ENCODE results near the gene LHX3.

Gene LHX3

DNA sequence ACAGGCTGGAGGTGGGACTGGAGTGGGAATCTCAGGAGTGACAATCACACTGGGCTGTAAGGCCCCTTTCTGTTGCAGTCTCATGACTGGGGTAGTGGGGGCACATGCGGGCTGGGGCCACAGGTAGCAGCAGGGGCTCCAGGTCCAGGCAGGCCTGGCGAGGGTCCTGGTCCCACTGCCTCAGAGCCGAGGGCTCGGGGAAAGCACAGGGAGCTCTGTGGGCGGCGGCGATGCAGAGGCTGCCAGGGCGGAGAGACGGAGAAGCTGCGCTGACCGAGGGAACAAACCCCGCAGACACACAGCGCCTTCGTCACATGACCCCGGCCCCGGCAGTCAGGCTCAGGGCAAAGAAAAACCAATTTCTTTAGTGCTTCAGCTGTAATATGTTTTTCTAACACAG is 5.3 kb upstream of the LHX3 start:
- Histone ChIP-seq H2BK5ac (ENCODE audit: low read length) (peak overlapping the region; percentile 56), H2AFZ (ENCODE audit: low read length) (no peak overlapping the region), H2BK15ac (ENCODE audit: low read length) (no peak overlapping the region), H3K27me3 (ENCODE audit: control insufficient read depth in 3 of 3, insufficient read depth in 3 of 3, low read depth in 1 of 3, low read length in 3 of 3) (peaks cover 0 to 7% (median 6%) of the 10 kb centered on the region in 3 experiments), H3K23ac (ENCODE audit: low read depth, low read length, poor library complexity) (no peak overlapping the region), H3K18ac (ENCODE audit: low read length) (no peak overlapping the region), H4K91ac (ENCODE audit: low read depth, low read length, poor library complexity) (no peak overlapping the region), H2BK120ac (ENCODE audit: low read depth, low read length) (no peak overlapping the region), H3K4me1 (ENCODE audit: control insufficient read depth in 2 of 2, insufficient read depth in 1 of 2, low read depth in 1 of 2, low read length in 2 of 2) (peaks cover 0 to under 1% of the 10 kb centered on the region in 2 donors), H3K36me3 (replicated peaks in 1 of 2; ENCODE audit: control insufficient read depth in 2 of 2, insufficient read depth in 2 of 2, low read length in 2 of 2) (peaks cover 32 to 76% of the 10 kb centered on the region in 2 donors), H3K4ac (ENCODE audit: low read length) (no peak overlapping the region), H3K14ac (ENCODE audit: low read length) (no peak overlapping the region), H3K79me1 (ENCODE audit: low read depth, low read length) (peaks cover 2% of the 10 kb centered on the region), H4K8ac (ENCODE audit: low read depth, low read length) (no peak overlapping the region), H3K4me3 (ENCODE audit: low read length in 2 of 2) (no peak overlapping the region), H3K4me2 (ENCODE audit: insufficient read depth, low read length, poor library complexity, severe bottlenecking) (no peak overlapping the region), H3K27ac (replicated peaks; ENCODE audit: low read length) (no peak overlapping the region), H3K9me3 (replicated peaks in 1 of 2; ENCODE audit: control insufficient read depth in 2 of 2, insufficient read depth in 1 of 2, low read depth in 1 of 2, low read length in 2 of 2) (peaks cover 0 to 3% of the 10 kb centered on the region in 2 donors), H3K9ac (ENCODE audit: low read depth, low read length, poor library complexity) (no peak overlapping the region), H2BK12ac (ENCODE audit: low read length) (no peak overlapping the region), H2AK5ac (ENCODE audit: low read depth, low read length) (no peak overlapping the region)
- DNase-seq (ENCODE audit: low spot score), result no peak
- no CpG with 5 or more reads among the region's 16 CpGs for WGBS, 2 donors (ENCODE audit: extremely low coverage in 2 of 2, insufficient read length in 2 of 2, insufficient replicate concordance in 1 of 2)

DNA sequence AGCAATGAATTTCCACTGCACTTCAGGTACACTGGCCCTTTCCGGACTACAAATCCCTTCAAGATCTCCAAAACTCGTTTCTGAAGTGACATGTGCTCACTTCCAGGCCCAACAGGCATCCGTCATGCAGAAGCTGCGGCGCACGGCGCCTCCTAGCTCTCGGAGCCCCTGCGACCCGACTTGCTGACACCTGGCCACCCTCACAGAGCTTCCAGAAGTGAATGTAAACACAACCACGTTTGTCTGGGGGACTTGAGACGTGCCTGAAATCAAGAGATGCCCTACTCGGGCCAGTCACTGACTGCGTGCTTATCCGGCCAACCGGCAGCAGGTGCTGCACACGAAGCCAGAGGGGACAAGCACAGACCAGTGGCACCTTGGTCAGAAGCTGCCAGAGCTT is 4.9 kb upstream of the LHX3 start:
- H3K23ac ChIP-seq (ENCODE audit: low read depth, low read length, poor library complexity), result no peak overlapping the region
- WGBS, 2 donors (ENCODE audit: extremely low coverage in 2 of 2, insufficient read length in 2 of 2, insufficient replicate concordance in 1 of 2), result no CpG with 5 or more reads among the region's 17 CpGs
- no peak overlapping the region for H2BK15ac ChIP-seq (ENCODE audit: low read length)

DNA sequence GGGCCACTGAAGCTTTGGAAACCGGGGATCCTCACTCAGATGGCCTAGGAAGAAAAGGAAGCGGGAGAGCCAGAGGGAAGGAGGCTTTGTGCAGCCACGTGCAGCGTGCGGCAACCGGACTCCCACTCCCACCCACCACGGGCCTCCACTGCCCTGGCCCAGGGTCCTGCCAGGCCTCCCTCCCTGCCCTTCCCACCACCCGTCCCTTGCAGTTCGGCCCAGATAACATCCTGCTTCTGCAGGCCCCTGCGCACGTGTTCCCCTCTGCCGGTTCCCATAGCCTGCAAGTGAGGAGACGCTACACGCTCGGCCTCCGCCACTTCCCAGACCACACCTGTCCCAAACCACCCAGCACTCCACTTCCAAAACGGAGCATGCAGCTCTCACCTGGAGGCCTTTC is 4.3 kb upstream of the LHX3 start:
- no CpG with 5 or more reads among the region's 17 CpGs for WGBS, 2 donors (ENCODE audit: extremely low coverage in 2 of 2, insufficient read length in 2 of 2, insufficient replicate concordance in 1 of 2)

More for the DNA sequence above, 4.9 kb upstream of the LHX3 start:
- Histone ChIP-seq H3K4me2 (ENCODE audit: insufficient read depth, low read length, poor library complexity, severe bottlenecking) (no peak overlapping the region), H3K4ac (ENCODE audit: low read length) (no peak overlapping the region), H3K4me1 (ENCODE audit: control insufficient read depth in 2 of 2, insufficient read depth in 1 of 2, low read depth in 1 of 2, low read length in 2 of 2) (peaks cover 0 to 2% of the 10 kb centered on the region in 2 donors), H3K27me3 (ENCODE audit: control insufficient read depth in 3 of 3, insufficient read depth in 3 of 3, low read depth in 1 of 3, low read length in 3 of 3) (peaks cover 1 to 10% (median 10%) of the 10 kb centered on the region in 3 experiments), H3K79me1 (ENCODE audit: low read depth, low read length) (peaks cover 2% of the 10 kb centered on the region), H4K91ac (ENCODE audit: low read depth, low read length, poor library complexity) (no peak overlapping the region), H3K27ac (replicated peaks; ENCODE audit: low read length) (no peak overlapping the region), H3K36me3 (replicated peaks in 1 of 2; ENCODE audit: control insufficient read depth in 2 of 2, insufficient read depth in 2 of 2, low read length in 2 of 2) (peaks cover 29 to 71% of the 10 kb centered on the region in 2 donors), H3K9ac (ENCODE audit: low read depth, low read length, poor library complexity) (no peak overlapping the region), H2AK5ac (ENCODE audit: low read depth, low read length) (no peak overlapping the region), H4K8ac (ENCODE audit: low read depth, low read length) (no peak overlapping the region), H2AFZ (ENCODE audit: low read length) (no peak overlapping the region), H2BK12ac (ENCODE audit: low read length) (no peak overlapping the region), H3K14ac (ENCODE audit: low read length) (no peak overlapping the region), H3K9me3 (replicated peaks in 1 of 2; ENCODE audit: control insufficient read depth in 2 of 2, insufficient read depth in 1 of 2, low read depth in 1 of 2, low read length in 2 of 2) (peaks cover 0 to 3% of the 10 kb centered on the region in 2 donors), H3K4me3 (ENCODE audit: low read length in 2 of 2) (peak overlapping the region in 1 of 2 donors; percentile 16), H2BK120ac (ENCODE audit: low read depth, low read length) (no peak overlapping the region), H3K18ac (ENCODE audit: low read length) (no peak overlapping the region), H2BK5ac (ENCODE audit: low read length) (peak overlapping the region; percentile 56)
- DNase-seq (ENCODE audit: low spot score), result no peak

DNA sequence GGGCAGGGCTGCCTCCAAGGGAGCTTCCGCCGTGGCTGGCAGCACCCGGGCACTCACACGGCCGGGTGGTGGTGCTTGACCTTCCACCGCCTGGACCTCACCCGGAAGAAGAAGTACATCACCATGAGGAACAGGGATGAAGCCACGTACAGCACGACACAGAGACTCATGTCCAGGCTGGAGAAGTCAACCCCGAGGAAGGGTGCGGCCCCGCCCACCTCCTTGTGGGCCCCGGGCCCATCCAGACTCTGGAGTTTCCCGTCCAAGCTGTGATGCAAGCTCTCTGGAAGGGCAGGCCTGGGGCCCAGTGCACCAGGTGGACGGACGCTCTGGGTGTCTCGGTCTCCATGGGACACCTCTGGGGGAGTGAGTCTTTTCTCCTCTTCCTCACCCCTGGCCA is 3.7 kb upstream of the LHX3 start:
- Histone ChIP-seq H2BK15ac (ENCODE audit: low read length) (no peak overlapping the region), H4K8ac (ENCODE audit: low read depth, low read length) (no peak overlapping the region), H3K79me1 (ENCODE audit: low read depth, low read length) (peaks cover 2% of the 10 kb centered on the region), H2AK5ac (ENCODE audit: low read depth, low read length) (no peak overlapping the region), H3K23ac (ENCODE audit: low read depth, low read length, poor library complexity) (no peak overlapping the region), H3K4me2 (ENCODE audit: insufficient read depth, low read length, poor library complexity, severe bottlenecking) (no peak overlapping the region), H3K14ac (ENCODE audit: low read length) (no peak overlapping the region), H2BK120ac (ENCODE audit: low read depth, low read length) (no peak overlapping the region), H3K4me3 (ENCODE audit: low read length in 2 of 2) (no peak overlapping the region), H3K27me3 (ENCODE audit: control insufficient read depth in 3 of 3, insufficient read depth in 3 of 3, low read depth in 1 of 3, low read length in 3 of 3) (peaks cover 12 to 21% (median 21%) of the 10 kb centered on the region in 3 experiments), H3K9me3 (replicated peaks in 1 of 2; ENCODE audit: control insufficient read depth in 2 of 2, insufficient read depth in 1 of 2, low read depth in 1 of 2, low read length in 2 of 2) (no peaks in the 10 kb centered on the region), H3K18ac (ENCODE audit: low read length) (no peak overlapping the region), H3K36me3 (replicated peaks in 1 of 2; ENCODE audit: control insufficient read depth in 2 of 2, insufficient read depth in 2 of 2, low read length in 2 of 2) (peaks cover 21 to 60% of the 10 kb centered on the region in 2 donors), H2AFZ (ENCODE audit: low read length) (no peak overlapping the region), H4K91ac (ENCODE audit: low read depth, low read length, poor library complexity) (no peak overlapping the region), H2BK5ac (ENCODE audit: low read length) (no peak overlapping the region), H3K9ac (ENCODE audit: low read depth, low read length, poor library complexity) (no peak overlapping the region), H3K27ac (replicated peaks; ENCODE audit: low read length) (no peak overlapping the region), H3K4me1 (ENCODE audit: control insufficient read depth in 2 of 2, insufficient read depth in 1 of 2, low read depth in 1 of 2, low read length in 2 of 2) (peaks cover 0 to 2% of the 10 kb centered on the region in 2 donors), H2BK12ac (ENCODE audit: low read length) (no peak overlapping the region), H3K4ac (ENCODE audit: low read length) (no peak overlapping the region)
- WGBS, 2 donors (ENCODE audit: extremely low coverage in 2 of 2, insufficient read length in 2 of 2, insufficient replicate concordance in 1 of 2), result no CpG with 5 or more reads among the region's 17 CpGs
- no peak for DNase-seq (ENCODE audit: low spot score)

More for the DNA sequence above, 4.3 kb upstream of the LHX3 start:
- H3K4me3 ChIP-seq (ENCODE audit: low read length in 2 of 2), result no peak overlapping the region
- H4K8ac ChIP-seq (ENCODE audit: low read depth, low read length), result no peak overlapping the region
- H2AK5ac ChIP-seq (ENCODE audit: low read depth, low read length), result no peak overlapping the region
- H2BK15ac ChIP-seq (ENCODE audit: low read length), result no peak overlapping the region
- H3K23ac ChIP-seq (ENCODE audit: low read depth, low read length, poor library complexity), result peak overlapping the region; percentile 71
- H3K79me1 ChIP-seq (ENCODE audit: low read depth, low read length), result peaks cover 2% of the 10 kb centered on the region
- H2BK120ac ChIP-seq (ENCODE audit: low read depth, low read length), result no peak overlapping the region
- H3K18ac ChIP-seq (ENCODE audit: low read length), result no peak overlapping the region
- H3K4me1 ChIP-seq (ENCODE audit: control insufficient read depth in 2 of 2, insufficient read depth in 1 of 2, low read depth in 1 of 2, low read length in 2 of 2), result peaks cover 0 to 2% of the 10 kb centered on the region in 2 donors
- H2BK5ac ChIP-seq (ENCODE audit: low read length), result no peak overlapping the region
- peaks cover 7 to 16% (median 15%) of the 10 kb centered on the region in 3 experiments for H3K27me3 ChIP-seq (ENCODE audit: control insufficient read depth in 3 of 3, insufficient read depth in 3 of 3, low read depth in 1 of 3, low read length in 3 of 3)
- peaks cover 0 to 1% of the 10 kb centered on the region in 2 donors for H3K9me3 ChIP-seq (replicated peaks in 1 of 2; ENCODE audit: control insufficient read depth in 2 of 2, insufficient read depth in 1 of 2, low read depth in 1 of 2, low read length in 2 of 2)
- H3K14ac ChIP-seq (ENCODE audit: low read length), result peak overlapping the region; percentile 65
- H3K9ac ChIP-seq (ENCODE audit: low read depth, low read length, poor library complexity), result no peak overlapping the region
- no peak overlapping the region for H4K91ac ChIP-seq (ENCODE audit: low read depth, low read length, poor library complexity)
- H3K36me3 ChIP-seq (replicated peaks in 1 of 2; ENCODE audit: control insufficient read depth in 2 of 2, insufficient read depth in 2 of 2, low read length in 2 of 2), result peaks cover 25 to 65% of the 10 kb centered on the region in 2 donors
- no peak overlapping the region for H2AFZ ChIP-seq (ENCODE audit: low read length)
- DNase-seq (ENCODE audit: low spot score), result no peak
- no peak overlapping the region for H3K4me2 ChIP-seq (ENCODE audit: insufficient read depth, low read length, poor library complexity, severe bottlenecking)
- H3K27ac ChIP-seq (replicated peaks; ENCODE audit: low read length), result no peak overlapping the region
- H3K4ac ChIP-seq (ENCODE audit: low read length), result no peak overlapping the region
- H2BK12ac ChIP-seq (ENCODE audit: low read length), result peak overlapping the region; percentile 18
